ENCODE results near the gene GSTM2. TPM values are rescaled to one million over a fixed set of nuclear protein-coding genes. Genes with fewer than 3 reads are reported as not detected.
A peak's percentile ranks its signal among the peaks of the same experiment; 100 is the strongest.

Gene GSTM2
- total RNA-seq, 1 donor from 2014 or later = 35.7 TPM

- Histone ChIP-seq H3K27ac (no peak overlapping the region), H3K36me3 (peaks cover 51% of the 10 kb centered on the region), H3K4me1 (peaks cover 5% of the 10 kb centered on the region), H3K9me3 (no peaks in the 10 kb centered on the region), H3K4me3 (no peak overlapping the region), H3K27me3 (ENCODE audit: low read depth) (no peaks in the 10 kb centered on the region)
- DNase-seq = no peak
- TF ChIP-seq, protein P1, sequence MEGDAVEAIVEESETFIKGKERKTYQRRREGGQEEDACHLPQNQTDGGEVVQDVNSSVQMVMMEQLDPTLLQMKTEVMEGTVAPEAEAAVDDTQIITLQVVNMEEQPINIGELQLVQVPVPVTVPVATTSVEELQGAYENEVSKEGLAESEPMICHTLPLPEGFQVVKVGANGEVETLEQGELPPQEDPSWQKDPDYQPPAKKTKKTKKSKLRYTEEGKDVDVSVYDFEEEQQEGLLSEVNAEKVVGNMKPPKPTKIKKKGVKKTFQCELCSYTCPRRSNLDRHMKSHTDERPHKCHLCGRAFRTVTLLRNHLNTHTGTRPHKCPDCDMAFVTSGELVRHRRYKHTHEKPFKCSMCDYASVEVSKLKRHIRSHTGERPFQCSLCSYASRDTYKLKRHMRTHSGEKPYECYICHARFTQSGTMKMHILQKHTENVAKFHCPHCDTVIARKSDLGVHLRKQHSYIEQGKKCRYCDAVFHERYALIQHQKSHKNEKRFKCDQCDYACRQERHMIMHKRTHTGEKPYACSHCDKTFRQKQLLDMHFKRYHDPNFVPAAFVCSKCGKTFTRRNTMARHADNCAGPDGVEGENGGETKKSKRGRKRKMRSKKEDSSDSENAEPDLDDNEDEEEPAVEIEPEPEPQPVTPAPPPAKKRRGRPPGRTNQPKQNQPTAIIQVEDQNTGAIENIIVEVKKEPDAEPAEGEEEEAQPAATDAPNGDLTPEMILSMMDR (IDR thresholded peaks at IDR 0.05) = no peak
- no peak for ATAC-seq
- intact Hi-C loops (cut with DNase I) = loop anchor here (10.0 kb wide), 1 partner anchor 86 kb away; the partner anchor contains the start of gene GNAI3
Measured at GRCh38 chr1:109630898-109631512, 36.9 kb upstream of the GSTM2 start.

DNA sequence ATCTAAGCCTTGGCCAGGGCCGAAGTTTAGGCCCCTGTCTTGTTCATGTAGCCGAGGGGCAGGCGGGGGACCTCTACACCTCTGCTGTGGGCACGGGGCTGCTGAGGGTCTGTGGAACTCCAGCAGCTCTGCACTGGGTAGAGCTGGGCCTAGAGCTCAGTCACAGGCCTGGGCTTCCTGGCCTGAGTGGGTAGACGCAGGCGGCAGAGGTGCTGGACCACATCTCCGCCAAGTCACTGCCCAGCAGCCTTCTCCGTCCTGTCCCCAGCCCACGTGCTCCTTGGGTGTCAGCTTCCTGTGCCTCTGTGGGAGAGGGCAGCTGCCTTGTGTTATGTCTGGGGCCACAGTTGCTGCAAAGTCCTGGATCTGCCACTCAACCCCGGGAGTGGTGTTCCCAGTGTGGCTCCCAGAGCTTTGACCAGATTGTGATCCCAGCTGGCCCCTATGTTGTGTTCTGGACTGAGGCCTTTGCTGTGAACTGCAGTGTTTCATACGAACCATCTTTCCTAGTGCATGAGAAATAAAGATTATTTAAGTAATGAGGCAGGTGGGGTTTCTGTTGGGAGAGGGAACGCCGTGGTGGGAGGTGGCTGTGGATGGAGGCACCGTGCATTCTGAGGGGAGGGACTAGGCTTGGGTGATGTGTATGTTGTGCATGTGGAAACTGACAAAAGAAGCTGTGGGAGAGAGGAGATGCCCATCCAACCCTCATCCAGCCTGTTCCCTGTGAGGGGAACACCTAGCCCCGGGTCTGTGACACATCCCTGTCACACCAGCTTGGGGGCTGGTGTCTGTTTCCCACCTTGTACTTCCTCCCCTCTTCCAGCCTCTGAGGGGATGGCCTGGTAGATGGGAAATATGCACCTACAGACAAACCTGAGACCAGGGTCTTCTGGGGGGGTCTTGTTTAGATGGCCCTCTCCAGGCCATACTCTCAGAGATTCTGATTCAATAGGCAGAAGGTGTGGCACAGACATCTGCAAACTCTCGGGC is 36.0 kb upstream of the GSTM2 start:
- TF ChIP-seq, protein P1 (IDR thresholded peaks at IDR 0.05) = no peak
- Histone ChIP-seq H3K27me3 (ENCODE audit: low read depth) (no peaks in the 10 kb centered on the region), H3K4me3 (no peak overlapping the region), H3K27ac (no peak overlapping the region), H3K36me3 (peaks cover 43% of the 10 kb centered on the region), H3K9me3 (no peaks in the 10 kb centered on the region), H3K4me1 (peaks cover 5% of the 10 kb centered on the region)
- no peak for ATAC-seq
- no peak for DNase-seq
- intact Hi-C loops (cut with DNase I) = loop anchor here (10.0 kb wide), 1 partner anchor 87 kb away; the partner anchor contains the start of gene GNAI3

DNA sequence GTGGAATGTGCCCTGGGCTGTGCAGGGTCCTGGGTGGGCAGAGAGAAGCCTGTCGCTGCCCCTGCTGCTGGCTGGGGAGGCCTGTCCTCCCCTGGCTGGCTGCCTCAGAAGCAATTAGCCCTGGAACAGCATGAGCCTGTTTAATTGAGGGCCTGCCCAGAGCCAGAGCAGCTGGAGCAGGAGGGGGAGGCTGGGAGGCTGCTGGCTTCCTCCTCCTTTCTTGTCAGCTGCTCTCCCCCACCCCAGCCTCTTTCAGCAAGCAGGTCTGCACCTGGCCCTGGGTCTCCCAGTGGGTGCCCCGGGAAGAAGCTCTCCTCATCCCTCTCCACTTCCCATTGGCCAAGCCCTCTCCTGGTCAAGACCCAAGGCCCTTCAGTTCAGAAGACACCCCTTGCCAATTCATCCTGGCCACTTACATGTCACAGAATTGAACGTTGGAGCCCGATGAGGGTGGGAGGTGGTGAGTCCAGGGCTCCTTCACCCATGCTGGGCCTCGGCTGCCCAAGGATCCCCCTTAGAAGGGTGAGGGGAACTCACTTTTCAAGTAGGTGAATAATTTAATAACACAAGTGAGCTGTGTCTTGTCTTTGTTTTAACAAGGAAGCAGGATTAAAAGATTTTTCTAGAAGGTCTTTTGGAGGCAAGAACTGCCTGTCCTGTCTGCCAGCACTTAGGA is 35.0 kb upstream of the GSTM2 start:
- ATAC-seq (no peak), DNase-seq (no peak)
- Histone ChIP-seq H3K27ac (peak overlapping the region; percentile 24), H3K4me3 (no peak overlapping the region), H3K27me3 (ENCODE audit: low read depth) (no peaks in the 10 kb centered on the region), H3K36me3 (peaks cover 33% of the 10 kb centered on the region), H3K9me3 (no peaks in the 10 kb centered on the region), H3K4me1 (peaks cover 5% of the 10 kb centered on the region)
- TF ChIP-seq, protein P1 (IDR thresholded peaks at IDR 0.05) = no peak
- intact Hi-C loops (cut with DNase I) = loop anchor here (10.0 kb wide), 1 partner anchor 88 kb away; the partner anchor contains the start of gene GNAI3

DNA sequence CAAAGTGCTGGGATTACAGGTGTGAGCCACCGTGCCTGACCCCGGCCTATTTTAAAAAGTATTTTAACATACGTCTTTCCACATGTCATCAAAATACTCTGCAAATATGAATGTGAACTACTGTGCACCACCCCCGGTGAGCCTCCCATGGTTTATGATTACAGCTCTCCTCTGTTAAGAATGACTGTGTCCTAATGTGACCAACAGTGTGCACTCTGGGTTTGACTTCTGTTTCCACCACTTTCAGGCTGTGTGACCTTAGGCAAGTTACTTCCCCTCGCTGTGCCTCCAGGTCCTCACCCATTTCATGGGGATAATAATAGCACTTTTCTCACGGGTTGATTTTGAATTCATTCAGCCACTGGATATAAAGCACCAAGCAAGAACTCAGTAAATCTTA is 33.6 kb upstream of the GSTM2 start:
- Histone ChIP-seq H3K36me3 (peaks cover 18% of the 10 kb centered on the region), H3K4me3 (no peak overlapping the region), H3K27ac (no peak overlapping the region), H3K27me3 (ENCODE audit: low read depth) (no peaks in the 10 kb centered on the region), H3K9me3 (no peaks in the 10 kb centered on the region), H3K4me1 (peaks cover 5% of the 10 kb centered on the region)
- ATAC-seq = no peak
- DNase-seq = no peak
- intact Hi-C loops (cut with DNase I) = loop anchor here (10.0 kb wide), 1 partner anchor 89 kb away; the partner anchor contains the start of gene GNAI3
- TF ChIP-seq, protein P1 (IDR thresholded peaks at IDR 0.05) = no peak

All from lower lobe of right lung (tissue), 2 donors.